ENCODE results near the gene ARFIP1.

DNA sequence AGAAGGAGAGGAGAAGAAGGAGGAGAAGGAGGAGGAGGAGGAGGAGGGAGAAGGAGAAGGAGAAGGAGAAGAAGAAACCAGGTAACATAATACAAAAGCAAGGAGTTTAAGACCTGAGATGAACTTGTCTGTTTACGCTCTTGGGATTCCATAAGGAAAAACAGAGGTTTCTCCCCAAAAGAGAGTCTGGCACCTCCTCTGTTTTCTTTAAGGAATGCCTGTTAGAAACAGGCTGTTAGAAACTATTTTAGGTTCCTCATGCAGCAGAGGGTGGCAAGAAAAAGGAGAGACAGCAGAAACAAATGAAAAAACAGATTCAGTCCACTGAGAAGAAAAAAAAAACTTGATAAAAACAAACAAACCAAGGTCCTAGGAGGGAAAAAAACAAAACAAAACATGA is 146.1 kb downstream of the ARFIP1 start:
- TF ChIP-seq, protein P1, sequence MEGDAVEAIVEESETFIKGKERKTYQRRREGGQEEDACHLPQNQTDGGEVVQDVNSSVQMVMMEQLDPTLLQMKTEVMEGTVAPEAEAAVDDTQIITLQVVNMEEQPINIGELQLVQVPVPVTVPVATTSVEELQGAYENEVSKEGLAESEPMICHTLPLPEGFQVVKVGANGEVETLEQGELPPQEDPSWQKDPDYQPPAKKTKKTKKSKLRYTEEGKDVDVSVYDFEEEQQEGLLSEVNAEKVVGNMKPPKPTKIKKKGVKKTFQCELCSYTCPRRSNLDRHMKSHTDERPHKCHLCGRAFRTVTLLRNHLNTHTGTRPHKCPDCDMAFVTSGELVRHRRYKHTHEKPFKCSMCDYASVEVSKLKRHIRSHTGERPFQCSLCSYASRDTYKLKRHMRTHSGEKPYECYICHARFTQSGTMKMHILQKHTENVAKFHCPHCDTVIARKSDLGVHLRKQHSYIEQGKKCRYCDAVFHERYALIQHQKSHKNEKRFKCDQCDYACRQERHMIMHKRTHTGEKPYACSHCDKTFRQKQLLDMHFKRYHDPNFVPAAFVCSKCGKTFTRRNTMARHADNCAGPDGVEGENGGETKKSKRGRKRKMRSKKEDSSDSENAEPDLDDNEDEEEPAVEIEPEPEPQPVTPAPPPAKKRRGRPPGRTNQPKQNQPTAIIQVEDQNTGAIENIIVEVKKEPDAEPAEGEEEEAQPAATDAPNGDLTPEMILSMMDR (IDR thresholded peaks at IDR 0.05), result no peak
- no peak for TF ChIP-seq POLR2A (IDR thresholded peaks at IDR 0.05)
